Cardiac fibroblast (primary cell): ENCODE data around the gene FRMD3.

Source experiments
- DNase-seq, 2 donors: peaks; one replicate each; pipeline versions ENCODE4 v3.0.0 to v3.0.0-alpha.2; 2010; ENCODE audit warnings: low read depth in 2 of 2
- H3K4me3 ChIP-seq, 2 donors: replicated peaks in 1 of 2; 1 replicate in 1 of 2; 2 replicates in 1 of 2; pipeline ENCODE4 v1.5.1; 2011; ENCODE audit warnings: low read depth in 2 of 2, low read length in 2 of 2, mild to moderate bottlenecking in 2 of 2, moderate library complexity in 1 of 2
- CTCF ChIP-seq: IDR thresholded peaks from one replicate; pipeline ENCODE4 v1.5.1; 2011; ENCODE audit warnings: low read depth, mild to moderate bottlenecking, low read length, inconsistent platforms

The FRMD3 gene

DNA sequence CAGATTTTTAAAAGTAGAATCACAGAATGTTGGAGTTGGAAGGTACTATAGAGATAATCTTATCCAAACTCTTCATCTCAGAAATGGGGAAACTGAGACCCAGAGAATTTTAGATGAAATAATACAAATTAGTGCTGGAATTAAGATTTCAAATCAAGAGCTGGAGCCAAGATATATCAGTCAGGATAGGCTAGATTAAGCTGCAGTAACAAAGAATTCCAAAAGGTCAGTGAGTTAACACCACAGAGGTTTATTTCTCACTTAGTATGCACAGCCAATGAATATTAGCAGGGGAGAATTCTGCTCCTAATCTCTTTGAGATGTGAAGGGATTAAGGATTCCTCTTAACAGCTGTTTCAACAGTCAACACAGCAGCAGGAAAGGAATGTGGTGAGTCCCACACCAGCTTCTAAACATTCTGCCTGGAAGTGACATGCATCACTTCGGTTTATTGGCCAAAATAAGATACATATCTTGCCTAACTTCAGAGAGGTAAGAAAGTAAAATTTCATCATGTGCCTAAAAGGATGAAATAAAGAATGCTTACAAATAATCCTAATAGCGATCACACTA, 136.8 kb downstream of the FRMD3 start:
- TF ChIP-seq CTCF, result no peak
- no peak overlapping the region for H3K4me3 ChIP-seq
- peak in 1 of 2 donors; percentile 48 for DNase-seq

- no peak overlapping the region for H3K4me3 ChIP-seq
- no peak for DNase-seq
- no peak for TF ChIP-seq CTCF
Observed at GRCh38 chr9:83396813-83397212, 141.4 kb downstream of the FRMD3 start.

GRCh38 chr9:83396342-83396741, 141.9 kb downstream of the FRMD3 start:
- no peak overlapping the region for H3K4me3 ChIP-seq
- no peak for DNase-seq
- TF ChIP-seq CTCF, result no peak

- no peak overlapping the region for H3K4me3 ChIP-seq
- DNase-seq, result no peak
- TF ChIP-seq CTCF, result no peak
Observed at GRCh38 chr9:83392228-83392627, 146.0 kb downstream of the FRMD3 start.

DNA sequence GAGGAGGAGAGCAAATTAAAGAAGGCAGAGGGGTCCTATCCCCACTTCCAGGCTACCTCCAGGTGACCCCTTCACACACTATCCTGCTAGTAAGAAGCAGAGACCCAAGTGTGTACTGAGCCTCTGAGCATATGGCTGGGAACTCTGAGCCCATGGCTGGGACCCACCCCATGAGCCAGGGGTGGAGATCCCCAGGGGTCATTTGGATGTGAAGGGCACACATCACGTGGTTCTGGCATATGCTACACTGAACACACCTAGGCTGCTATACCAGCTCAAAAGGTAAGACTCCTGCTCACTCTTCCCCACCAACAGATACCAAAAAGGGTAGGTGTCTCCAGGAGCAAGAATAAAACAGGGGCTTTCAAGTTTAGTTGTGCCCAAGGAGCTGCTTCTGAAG, 149.9 kb downstream of the FRMD3 start:
- no peak overlapping the region for H3K4me3 ChIP-seq
- no peak for TF ChIP-seq CTCF
- no peak for DNase-seq

DNA sequence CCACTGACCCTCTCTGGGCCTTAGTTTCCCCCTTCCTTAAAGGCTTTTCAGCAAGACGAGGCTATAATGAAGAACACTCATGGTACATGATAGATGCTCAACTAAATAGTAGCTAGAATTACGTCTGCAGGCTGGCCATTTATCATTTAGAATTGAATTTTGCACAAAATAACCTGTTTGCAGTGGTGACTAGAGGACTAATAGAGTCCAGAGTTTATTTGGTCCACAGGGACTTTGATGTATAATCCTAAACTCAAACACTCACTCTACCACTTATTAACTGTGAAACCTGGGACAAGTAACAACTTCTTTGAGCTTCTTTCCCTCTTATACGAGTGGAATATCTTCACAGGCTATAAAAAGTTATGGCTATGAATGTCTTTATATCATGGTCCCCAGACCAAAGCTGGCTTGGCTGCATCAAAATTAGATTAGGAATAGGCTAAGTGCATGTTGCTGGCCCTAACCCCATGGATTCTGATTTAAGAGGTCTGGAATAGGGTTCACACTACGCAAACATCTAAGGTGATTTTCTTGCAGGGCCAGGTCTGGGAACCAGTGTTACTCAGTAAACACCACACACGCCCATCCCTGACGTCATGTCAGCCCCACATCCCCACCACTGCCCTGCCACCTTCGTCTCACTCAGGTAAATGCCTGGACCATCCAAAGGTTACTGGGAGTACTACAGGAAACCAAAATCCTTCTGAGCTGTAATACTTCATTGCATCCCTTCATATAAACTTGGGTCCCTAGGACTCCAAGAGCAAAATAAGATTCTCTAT, 150.6 kb downstream of the FRMD3 start:
- no peak for TF ChIP-seq CTCF
- no peak for DNase-seq
- H3K4me3 ChIP-seq, result no peak overlapping the region
